Tibial nerve (tissue), 4 donors: ENCODE measurements around the gene KRT36.

ENCODE experiments used
- CTCF ChIP-seq, 5 experiments: fragments of 200-600 bp in 3 of 5; fragments of 450-650 bp in 2 of 5; sonication (generic) in 3 of 5; IDR thresholded peaks; one replicate each; pipeline ENCODE4 v1.5.1; 2016 to 2019; ENCODE audit warnings: antibody characterized with exemption in 5 of 5, mild to moderate bottlenecking in 3 of 5, moderate library complexity in 2 of 5
- EP300 ChIP-seq, 2 donors: sonication (generic); formaldehyde crosslinking; IDR thresholded peaks; one replicate each; pipeline ENCODE4 v1.6.1; 2017; ENCODE audit warnings: antibody characterized with exemption in 2 of 2, mild to moderate bottlenecking in 1 of 2
- POLR2A ChIP-seq, 2 donors: fragments of 450-650 bp; IDR thresholded peaks; one replicate each; pipeline ENCODE4 v1.6.1; 2017; ENCODE audit warnings: antibody characterized with exemption in 2 of 2, mild to moderate bottlenecking in 2 of 2, moderate library complexity in 2 of 2

- TF ChIP-seq POLR2A (IDR thresholded peaks at IDR 0.05) = no peak
- TF ChIP-seq CTCF (IDR thresholded peaks at IDR 0.05) = no peak
- no peak for TF ChIP-seq EP300 (IDR thresholded peaks at IDR 0.05)
Measured at GRCh38 chr17:41437769-41438168, 51.9 kb downstream of the KRT36 start.
